CD4-positive, alpha-beta T cell treated with Interleukin-15 for 4 hours (primary cell): Measurements from ENCODE around the gene ILKAP.

Experiments used
- DNase-seq: peaks from one replicate; pipeline ENCODE4 v3.0.0-alpha.2; 2020; ENCODE audit warnings: low spot score

Gene ILKAP

GRCh38 chr2:238166391-238167343 lies 36.8 kb downstream of the ILKAP start:
- DNase-seq, result no peak

- no peak for DNase-seq
Measured at GRCh38 chr2:238165288-238165921, 38.1 kb downstream of the ILKAP start.

GRCh38 chr2:238164906-238165287 lies 38.6 kb downstream of the ILKAP start:
- no peak for DNase-seq

- no peak for DNase-seq
Measured at GRCh38 chr2:238163481-238164198, 39.9 kb downstream of the ILKAP start.

DNA sequence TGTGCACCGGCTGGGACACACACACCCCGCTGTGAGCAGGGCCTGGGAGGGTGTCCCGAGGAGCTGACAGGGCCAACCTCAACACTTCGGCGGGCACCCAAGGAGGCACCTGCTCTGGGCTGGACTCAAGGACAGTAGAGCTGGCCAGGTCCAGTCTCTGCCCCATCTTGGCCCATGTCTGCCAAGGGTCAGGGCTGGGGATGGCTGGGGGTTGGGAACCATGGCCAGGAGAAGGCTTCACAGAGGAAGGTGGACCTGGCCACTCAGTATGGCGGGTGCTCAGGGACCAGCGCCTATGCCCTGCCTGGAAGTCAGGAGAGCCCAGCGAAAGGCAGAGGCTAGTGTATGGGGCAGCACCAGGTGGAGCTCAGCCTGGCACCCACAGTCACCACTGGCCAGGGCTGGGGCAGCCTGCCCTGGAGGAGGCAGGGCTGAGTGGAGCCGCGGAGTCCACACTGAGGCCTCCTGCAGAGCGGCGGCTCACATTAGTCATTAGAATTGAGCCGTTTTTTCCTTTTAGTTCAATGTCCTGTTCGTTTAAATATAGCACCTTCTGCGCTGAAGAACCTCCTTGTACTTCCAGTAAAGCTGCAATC lies 40.6 kb downstream of the ILKAP start:
- DNase-seq, result no peak

DNA sequence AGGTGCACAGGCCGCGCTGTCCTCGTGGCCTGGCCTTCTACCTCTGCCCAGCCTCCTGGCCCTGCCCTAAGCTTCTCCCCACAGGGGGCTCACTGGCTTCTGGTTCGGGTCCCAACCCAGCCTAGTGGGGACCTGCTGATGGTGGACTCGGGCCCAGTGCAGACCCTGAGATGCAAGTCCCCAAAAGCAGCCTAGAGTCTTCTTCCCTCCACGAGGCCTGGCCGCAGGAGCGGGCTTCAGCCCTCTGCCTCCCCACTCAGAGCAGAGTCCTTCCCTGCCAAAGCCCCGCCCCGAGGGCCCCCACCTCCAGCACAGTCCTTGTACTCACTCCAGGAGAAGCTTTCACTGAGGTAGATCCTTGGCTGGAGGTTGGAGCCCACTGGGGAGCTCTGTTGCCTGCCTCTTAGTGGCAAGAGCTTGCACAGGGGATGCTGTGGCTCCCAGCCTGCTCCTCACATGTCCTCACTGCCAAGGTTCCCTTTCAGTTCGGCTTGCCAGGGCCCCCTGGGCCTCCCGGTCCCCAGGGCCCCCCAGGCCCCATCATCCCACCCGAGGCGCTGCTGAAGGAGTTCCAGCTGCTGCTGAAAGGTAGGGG lies 41.1 kb downstream of the ILKAP start:
- no peak for DNase-seq

- DNase-seq, result no peak
Measured at GRCh38 chr2:238161291-238162051, 42.0 kb downstream of the ILKAP start.

DNA sequence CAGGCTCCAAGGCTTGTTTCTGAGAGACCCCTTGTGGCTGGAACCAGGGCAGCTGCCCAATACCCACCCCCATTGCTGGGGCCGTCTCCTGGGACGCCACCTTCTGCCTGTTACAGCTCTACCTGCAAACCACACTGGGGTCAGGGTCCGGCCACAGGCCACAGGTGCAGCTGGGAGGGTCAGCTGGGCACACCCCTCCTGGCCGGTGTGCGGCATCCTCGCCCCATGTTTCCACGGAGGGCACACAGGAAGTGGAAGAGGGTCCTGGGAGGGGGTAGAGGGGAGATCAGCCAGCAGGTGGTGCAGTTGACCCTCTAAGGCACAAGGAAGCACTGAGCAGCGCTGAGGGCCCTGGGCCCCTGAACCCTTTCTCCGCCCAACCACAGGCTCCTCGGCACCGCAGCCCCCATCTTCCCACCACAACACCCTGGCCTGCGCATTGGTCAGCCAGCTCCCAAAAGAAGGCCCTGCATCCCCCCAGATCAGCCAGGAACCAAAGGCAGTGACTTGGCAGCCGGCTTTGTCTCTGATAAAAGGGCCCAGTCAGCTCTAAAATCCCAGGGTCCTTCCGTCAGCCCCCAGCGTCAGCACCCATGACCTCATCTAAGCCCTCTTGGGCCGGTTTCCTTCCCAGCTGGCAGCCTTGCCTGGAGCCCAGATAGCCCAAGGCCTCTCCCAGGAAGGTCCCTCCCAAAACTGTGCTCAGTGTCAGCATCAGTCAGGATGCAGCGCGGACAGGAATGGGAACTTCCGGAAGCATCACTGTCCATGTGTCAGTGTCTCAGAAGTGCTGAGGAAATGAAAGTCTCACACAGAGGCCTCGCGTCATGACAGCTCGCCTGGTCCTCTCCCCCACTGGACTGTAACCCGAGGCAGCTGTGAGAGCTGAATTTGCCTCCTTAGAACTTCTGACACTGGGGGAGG lies 43.0 kb downstream of the ILKAP start:
- DNase-seq, result no peak

GRCh38 chr2:238159661-238160205 lies 43.8 kb downstream of the ILKAP start:
- DNase-seq, result no peak

DNA sequence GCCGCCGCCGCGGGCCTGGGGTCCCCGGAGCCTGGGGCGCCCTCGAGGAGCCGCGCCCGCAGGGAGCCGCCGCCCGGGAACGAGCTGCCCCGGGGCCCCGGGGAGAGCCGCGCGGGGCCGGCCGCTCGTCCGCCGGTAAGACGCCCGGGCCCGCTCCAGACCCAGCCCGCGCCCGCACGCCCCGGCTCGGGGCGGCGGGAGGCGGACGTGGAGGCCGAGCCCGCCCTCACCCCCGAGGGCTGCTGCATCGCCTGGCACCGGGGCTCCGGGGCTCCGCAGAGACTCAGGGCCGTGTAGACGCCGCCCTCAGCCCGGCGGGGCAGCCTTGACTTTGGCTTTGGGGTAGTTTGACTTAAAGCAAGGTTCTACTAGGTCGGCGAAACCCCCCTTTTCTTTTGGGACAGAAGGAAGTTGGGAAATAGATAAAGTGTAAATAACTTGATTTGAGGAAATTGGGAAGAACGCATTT lies 44.4 kb downstream of the ILKAP start:
- DNase-seq, result no peak

DNA sequence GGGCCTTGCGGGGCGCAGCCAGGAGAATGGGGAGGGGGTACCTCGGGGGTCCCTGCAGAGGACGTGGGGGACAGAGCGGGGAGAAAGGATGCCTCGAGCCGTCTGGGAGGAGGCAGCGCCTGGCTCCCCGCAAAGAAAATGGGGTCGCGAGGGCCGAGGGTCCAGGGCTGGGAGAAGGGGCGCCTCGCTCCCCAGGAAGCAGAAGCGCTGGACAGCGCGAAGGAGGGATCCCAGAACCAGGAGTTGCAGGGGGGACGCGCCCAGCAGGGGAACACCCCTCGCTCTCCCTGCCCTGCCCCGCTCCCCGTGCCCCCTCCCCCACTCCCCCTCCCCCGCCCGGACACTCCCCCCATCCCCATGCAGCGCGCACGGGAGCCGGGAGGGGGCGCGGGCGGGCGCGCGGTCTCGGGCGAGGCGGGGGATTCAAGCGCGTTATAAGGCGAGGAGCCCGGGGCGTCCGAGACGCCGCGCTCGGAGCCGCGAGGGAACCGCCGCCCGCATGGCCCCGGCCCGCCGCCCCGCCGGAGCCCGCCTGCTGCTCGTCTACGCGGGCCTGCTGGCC lies 44.9 kb downstream of the ILKAP start, which contains the start of gene ERFE:
Gene ERFE, plus strand, starts transcription at position 462 of the 562 bp plus-strand sequence. Its CDS starts 38 bp downstream, at position 500.
- peak; percentile 23 for DNase-seq

DNA sequence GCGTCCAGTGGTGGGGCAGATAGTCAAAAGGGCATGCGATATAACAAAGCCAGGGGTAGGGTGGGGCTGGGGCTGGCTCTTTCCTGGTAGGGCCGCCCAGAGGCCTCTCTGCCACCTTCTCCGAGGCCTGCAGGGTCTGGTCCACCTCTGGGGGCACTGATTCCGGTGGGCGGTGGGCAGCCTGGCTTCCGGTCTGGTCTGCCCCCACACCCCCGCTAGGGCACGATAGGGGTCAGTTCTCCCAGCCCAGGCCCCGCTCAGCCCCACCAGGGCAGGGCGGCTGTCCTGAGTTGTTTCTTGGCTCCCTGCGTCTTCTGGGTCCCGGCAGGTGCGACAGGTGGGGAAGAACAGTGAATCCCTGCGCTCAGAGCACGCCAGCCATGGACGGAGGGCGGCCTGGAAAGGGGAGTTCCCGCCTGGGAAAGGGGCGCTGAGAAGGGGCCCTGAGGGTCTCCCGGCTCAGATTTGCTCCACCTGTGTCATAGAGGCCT lies 45.4 kb downstream of the ILKAP start:
- no peak for DNase-seq

DNA sequence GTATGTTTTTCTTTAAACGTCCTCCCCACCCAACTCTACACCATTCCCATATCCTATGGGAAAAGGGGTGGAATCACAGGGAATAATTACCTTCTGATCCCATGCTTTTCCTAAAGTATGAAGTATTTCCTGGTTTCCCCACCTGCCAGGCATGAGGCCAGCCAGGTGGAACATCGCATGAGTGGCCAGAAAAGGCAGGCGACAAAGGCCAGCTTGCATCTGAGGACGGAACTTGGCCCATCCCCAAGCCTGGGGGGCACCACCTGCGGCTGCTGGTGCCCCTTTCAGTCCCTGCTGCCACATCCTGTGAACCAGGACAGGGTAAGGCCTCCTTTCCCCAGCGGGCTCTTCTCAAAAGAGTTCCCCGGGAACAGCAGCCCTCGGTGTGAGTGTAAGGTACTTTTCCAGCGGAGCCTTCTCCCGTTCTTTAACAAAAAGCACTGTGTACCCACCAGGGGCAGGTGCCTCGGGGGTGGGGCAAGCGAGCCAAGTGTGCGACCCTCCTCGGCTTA lies 45.9 kb downstream of the ILKAP start:
- no peak for DNase-seq

DNA sequence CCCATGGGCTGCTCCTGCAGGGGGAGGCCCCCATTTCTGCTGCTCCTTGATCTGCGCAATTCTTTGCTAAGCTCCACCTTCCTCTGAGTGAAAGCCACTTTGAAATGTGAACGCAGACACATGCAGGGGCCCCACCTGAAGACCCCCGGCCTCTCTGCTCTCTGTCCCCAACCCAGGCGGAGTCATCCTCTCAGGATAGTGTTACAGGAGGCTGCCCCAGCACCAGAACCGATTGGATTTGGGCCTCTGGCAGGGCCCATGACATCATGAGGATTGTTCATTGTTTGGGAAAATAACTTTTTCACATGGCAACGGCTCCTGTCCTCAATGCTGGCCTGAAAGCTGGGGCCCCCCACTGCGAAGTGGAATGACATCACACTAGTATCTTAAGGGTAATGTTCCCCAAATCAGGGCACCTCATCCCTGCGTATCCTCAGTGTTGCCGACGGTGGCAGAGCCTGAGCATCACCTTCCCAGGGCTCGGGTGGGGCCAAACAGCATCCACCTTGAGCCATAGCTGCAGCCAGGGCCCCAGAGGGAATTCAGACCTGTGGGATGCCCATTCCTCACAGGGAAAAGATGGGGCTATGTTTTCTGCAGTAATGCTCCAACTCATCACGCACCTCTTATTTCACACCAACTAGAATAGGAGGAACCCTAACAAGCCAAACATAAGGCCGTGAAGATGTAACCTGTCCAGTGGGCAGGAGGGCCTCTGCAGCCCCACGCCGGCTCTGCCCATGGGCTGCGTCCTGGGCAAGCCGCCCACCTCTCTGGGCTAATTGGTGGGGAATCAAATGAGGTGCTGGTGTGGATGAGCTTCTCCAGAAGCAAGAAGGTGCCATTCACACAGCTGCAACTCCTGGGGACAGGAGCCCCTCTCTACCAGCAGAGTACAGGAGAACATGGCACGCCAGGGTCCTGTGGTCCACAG lies 47.5 kb downstream of the ILKAP start:
- no peak for DNase-seq

GRCh38 chr2:238155051-238155760 lies 48.3 kb downstream of the ILKAP start:
- no peak for DNase-seq

DNA sequence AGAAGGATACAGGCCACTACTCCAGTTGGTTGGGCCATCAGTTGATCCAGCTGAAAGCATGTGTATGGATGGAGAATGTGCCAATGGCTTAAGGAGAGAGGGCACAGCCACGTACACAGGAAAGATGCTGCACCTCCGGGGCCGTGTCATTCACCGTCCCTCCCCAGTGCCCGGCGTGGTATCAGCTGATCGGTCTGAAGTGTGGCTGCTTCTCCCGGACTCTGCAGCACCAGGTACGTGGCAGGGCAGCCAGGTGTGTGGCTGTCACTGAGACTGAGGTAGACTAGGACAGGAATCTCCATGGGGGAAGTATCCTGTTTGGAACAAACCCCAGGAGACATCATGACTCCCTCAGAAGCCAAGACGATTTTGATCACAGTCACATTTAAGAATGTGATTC lies 48.9 kb downstream of the ILKAP start:
- DNase-seq, result no peak
